GM12878 (cell line): ENCODE data around the gene OR2J1.

Experiments
- CHD1 ChIP-seq: IDR thresholded peaks from 2 replicates; pipeline ENCODE4 v1.6.1; 2012; ENCODE audit warnings: low read depth, low read length, improper control_type of control experiment
- CHD4 ChIP-seq: fragments of 200-600 bp; sonication (generic); IDR thresholded peaks from 2 replicates; pipeline ENCODE4 v1.6.1; 2016; ENCODE audit warnings: mild to moderate bottlenecking
- ETV6 ChIP-seq, 2 experiments: fragments of 450-650 bp in 1 of 2; IDR thresholded peaks in 1 of 2; conservative IDR thresholded peaks in 1 of 2; 2 replicates each; pipeline ENCODE4 v1.6.1; 2014; ENCODE audit warnings: antibody characterized with exemption in 1 of 2, borderline replicate concordance in 1 of 2, low read depth in 1 of 2, mild to moderate bottlenecking in 1 of 2, moderate library complexity in 1 of 2
- FOS ChIP-seq: IDR thresholded peaks from 3 replicates; pipeline ENCODE4 v1.6.1; 2011; ENCODE audit warnings: borderline replicate concordance; ENCODE audit not compliant: insufficient read length; ENCODE audit errors: extremely low read depth
- GABPA ChIP-seq: IDR thresholded peaks from 2 replicates; pipeline ENCODE4 v1.6.1; 2014; ENCODE audit warnings: antibody characterized with exemption, low read depth, mild to moderate bottlenecking, inconsistent platforms
- MEF2B ChIP-seq: fragments of 450-650 bp; IDR thresholded peaks from 2 replicates; pipeline ENCODE4 v1.6.1; 2018; ENCODE audit warnings: mild to moderate bottlenecking, moderate library complexity; ENCODE audit not compliant: partially characterized antibody, poor library complexity, severe bottlenecking
- MYC ChIP-seq: IDR thresholded peaks from 2 replicates; pipeline ENCODE4 v1.6.1; 2011; ENCODE audit warnings: mild to moderate bottlenecking, low read length, moderate library complexity, inconsistent platforms; ENCODE audit not compliant: insufficient read depth, insufficient replicate concordance, insufficient read length, severe bottlenecking
- RCOR1 ChIP-seq: conservative IDR thresholded peaks from 2 replicates; pipeline ENCODE4 v1.6.1; 2012; ENCODE audit warnings: low read depth, low read length, improper control_type of control experiment
- RFX5 ChIP-seq: IDR thresholded peaks from 2 replicates; pipeline ENCODE4 v1.6.1; 2011; ENCODE audit warnings: low read depth, low read length, improper control_type of control experiment
- TF ChIP-seq, protein P1 (sequence below), 3 experiments: IDR thresholded peaks in 2 of 3; conservative IDR thresholded peaks in 1 of 3; 2 replicates each; pipeline ENCODE4 v1.5.1; 2011; ENCODE audit warnings: low read depth in 3 of 3, low read length in 3 of 3, mild to moderate bottlenecking in 3 of 3, control low read depth in 2 of 3, moderate library complexity in 2 of 3, inconsistent platforms in 1 of 3, mixed read lengths in 1 of 3; ENCODE audit not compliant: control insufficient read depth in 2 of 3, insufficient read depth in 1 of 3; ENCODE audit errors: extremely low read depth in 1 of 3
- TF ChIP-seq, protein P2 (sequence below): IDR thresholded peaks from 2 replicates; pipeline ENCODE4 v1.6.1; 2012; ENCODE audit warnings: low read depth, low read length, improper control_type of control experiment
- TF ChIP-seq, protein P3 (sequence below): IDR thresholded peaks from 2 replicates; pipeline ENCODE4 v1.6.1; 2012; ENCODE audit warnings: improper control_type of control experiment, low read depth, low read length; ENCODE audit not compliant: insufficient replicate concordance
- TF ChIP-seq, protein P4 (sequence below): fragments of 450-650 bp; IDR thresholded peaks from 2 replicates; pipeline ENCODE4 v1.6.1; 2017; ENCODE audit warnings: mild to moderate bottlenecking
- TF ChIP-seq, protein P5 (sequence below): fragments of 450-650 bp; IDR thresholded peaks from 2 replicates; pipeline ENCODE4 v1.6.1; 2017; ENCODE audit warnings: mild to moderate bottlenecking, moderate library complexity

DNA sequence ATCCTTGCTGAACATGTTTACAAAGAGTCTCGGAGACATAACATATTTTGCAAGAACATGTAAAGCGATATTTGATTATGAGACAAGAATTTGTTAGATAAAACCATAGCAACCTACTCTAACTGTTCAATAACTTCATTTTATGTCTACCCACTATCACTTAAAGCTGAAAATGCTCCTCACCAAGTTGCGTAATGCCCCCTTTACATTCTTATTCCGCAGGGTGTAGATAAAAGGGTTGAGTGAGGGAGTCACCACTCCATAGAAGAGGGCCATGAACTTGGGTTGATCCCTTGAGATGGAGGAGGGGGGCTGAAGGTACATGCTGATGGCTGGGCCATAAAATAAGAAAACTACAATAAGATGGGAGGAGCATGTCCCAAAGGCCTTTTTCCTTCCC, 38.4 kb downstream of the OR2J1 start:
- TF ChIP-seq MEF2B (no peak), FOS (no peak), MYC (no peak), RFX5 (no peak), CHD1 (no peak), ETV6 (conservative IDR thresholded peaks at IDR 0.05 in 1 of 2, IDR thresholded peaks at IDR 0.05 in 1 of 2; ENCODE audit: borderline replicate concordance in 1 of 2, low read depth in 1 of 2) (no peak), GABPA (no peak), CHD4 (no peak), RCOR1 (no peak)
- TF ChIP-seq, protein P1, sequence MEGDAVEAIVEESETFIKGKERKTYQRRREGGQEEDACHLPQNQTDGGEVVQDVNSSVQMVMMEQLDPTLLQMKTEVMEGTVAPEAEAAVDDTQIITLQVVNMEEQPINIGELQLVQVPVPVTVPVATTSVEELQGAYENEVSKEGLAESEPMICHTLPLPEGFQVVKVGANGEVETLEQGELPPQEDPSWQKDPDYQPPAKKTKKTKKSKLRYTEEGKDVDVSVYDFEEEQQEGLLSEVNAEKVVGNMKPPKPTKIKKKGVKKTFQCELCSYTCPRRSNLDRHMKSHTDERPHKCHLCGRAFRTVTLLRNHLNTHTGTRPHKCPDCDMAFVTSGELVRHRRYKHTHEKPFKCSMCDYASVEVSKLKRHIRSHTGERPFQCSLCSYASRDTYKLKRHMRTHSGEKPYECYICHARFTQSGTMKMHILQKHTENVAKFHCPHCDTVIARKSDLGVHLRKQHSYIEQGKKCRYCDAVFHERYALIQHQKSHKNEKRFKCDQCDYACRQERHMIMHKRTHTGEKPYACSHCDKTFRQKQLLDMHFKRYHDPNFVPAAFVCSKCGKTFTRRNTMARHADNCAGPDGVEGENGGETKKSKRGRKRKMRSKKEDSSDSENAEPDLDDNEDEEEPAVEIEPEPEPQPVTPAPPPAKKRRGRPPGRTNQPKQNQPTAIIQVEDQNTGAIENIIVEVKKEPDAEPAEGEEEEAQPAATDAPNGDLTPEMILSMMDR (IDR thresholded peaks at IDR 0.05 in 2 of 3, conservative IDR thresholded peaks at IDR 0.05 in 1 of 3; ENCODE audit: control insufficient read depth in 2 of 3, extremely low read depth in 1 of 3, insufficient read depth in 1 of 3, low read depth in 3 of 3, low read length in 3 of 3) = no peak
- TF ChIP-seq, protein P2, sequence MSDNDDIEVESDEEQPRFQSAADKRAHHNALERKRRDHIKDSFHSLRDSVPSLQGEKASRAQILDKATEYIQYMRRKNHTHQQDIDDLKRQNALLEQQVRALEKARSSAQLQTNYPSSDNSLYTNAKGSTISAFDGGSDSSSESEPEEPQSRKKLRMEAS = no peak
- TF ChIP-seq, protein P3, sequence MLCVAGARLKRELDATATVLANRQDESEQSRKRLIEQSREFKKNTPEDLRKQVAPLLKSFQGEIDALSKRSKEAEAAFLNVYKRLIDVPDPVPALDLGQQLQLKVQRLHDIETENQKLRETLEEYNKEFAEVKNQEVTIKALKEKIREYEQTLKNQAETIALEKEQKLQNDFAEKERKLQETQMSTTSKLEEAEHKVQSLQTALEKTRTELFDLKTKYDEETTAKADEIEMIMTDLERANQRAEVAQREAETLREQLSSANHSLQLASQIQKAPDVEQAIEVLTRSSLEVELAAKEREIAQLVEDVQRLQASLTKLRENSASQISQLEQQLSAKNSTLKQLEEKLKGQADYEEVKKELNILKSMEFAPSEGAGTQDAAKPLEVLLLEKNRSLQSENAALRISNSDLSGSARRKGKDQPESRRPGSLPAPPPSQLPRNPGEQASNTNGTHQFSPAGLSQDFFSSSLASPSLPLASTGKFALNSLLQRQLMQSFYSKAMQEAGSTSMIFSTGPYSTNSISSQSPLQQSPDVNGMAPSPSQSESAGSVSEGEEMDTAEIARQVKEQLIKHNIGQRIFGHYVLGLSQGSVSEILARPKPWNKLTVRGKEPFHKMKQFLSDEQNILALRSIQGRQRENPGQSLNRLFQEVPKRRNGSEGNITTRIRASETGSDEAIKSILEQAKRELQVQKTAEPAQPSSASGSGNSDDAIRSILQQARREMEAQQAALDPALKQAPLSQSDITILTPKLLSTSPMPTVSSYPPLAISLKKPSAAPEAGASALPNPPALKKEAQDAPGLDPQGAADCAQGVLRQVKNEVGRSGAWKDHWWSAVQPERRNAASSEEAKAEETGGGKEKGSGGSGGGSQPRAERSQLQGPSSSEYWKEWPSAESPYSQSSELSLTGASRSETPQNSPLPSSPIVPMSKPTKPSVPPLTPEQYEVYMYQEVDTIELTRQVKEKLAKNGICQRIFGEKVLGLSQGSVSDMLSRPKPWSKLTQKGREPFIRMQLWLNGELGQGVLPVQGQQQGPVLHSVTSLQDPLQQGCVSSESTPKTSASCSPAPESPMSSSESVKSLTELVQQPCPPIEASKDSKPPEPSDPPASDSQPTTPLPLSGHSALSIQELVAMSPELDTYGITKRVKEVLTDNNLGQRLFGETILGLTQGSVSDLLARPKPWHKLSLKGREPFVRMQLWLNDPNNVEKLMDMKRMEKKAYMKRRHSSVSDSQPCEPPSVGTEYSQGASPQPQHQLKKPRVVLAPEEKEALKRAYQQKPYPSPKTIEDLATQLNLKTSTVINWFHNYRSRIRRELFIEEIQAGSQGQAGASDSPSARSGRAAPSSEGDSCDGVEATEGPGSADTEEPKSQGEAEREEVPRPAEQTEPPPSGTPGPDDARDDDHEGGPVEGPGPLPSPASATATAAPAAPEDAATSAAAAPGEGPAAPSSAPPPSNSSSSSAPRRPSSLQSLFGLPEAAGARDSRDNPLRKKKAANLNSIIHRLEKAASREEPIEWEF = no peak
- TF ChIP-seq, protein P4, sequence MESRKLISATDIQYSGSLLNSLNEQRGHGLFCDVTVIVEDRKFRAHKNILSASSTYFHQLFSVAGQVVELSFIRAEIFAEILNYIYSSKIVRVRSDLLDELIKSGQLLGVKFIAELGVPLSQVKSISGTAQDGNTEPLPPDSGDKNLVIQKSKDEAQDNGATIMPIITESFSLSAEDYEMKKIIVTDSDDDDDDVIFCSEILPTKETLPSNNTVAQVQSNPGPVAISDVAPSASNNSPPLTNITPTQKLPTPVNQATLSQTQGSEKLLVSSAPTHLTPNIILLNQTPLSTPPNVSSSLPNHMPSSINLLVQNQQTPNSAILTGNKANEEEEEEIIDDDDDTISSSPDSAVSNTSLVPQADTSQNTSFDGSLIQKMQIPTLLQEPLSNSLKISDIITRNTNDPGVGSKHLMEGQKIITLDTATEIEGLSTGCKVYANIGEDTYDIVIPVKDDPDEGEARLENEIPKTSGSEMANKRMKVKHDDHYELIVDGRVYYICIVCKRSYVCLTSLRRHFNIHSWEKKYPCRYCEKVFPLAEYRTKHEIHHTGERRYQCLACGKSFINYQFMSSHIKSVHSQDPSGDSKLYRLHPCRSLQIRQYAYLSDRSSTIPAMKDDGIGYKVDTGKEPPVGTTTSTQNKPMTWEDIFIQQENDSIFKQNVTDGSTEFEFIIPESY = no peak
- TF ChIP-seq, protein P5, sequence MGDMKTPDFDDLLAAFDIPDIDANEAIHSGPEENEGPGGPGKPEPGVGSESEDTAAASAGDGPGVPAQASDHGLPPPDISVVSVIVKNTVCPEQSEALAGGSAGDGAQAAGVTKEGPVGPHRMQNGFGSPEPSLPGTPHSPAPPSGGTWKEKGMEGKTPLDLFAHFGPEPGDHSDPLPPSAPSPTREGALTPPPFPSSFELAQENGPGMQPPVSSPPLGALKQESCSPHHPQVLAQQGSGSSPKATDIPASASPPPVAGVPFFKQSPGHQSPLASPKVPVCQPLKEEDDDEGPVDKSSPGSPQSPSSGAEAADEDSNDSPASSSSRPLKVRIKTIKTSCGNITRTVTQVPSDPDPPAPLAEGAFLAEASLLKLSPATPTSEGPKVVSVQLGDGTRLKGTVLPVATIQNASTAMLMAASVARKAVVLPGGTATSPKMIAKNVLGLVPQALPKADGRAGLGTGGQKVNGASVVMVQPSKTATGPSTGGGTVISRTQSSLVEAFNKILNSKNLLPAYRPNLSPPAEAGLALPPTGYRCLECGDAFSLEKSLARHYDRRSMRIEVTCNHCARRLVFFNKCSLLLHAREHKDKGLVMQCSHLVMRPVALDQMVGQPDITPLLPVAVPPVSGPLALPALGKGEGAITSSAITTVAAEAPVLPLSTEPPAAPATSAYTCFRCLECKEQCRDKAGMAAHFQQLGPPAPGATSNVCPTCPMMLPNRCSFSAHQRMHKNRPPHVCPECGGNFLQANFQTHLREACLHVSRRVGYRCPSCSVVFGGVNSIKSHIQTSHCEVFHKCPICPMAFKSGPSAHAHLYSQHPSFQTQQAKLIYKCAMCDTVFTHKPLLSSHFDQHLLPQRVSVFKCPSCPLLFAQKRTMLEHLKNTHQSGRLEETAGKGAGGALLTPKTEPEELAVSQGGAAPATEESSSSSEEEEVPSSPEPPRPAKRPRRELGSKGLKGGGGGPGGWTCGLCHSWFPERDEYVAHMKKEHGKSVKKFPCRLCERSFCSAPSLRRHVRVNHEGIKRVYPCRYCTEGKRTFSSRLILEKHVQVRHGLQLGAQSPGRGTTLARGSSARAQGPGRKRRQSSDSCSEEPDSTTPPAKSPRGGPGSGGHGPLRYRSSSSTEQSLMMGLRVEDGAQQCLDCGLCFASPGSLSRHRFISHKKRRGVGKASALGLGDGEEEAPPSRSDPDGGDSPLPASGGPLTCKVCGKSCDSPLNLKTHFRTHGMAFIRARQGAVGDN = no peak
